IPS DF 6.9 (cell line): Measurements from ENCODE around the gene HOXB2.

ENCODE experiments used
- DNase-seq: peaks from one replicate; pipeline ENCODE4 v3.0.0-alpha.2; 2013; ENCODE audit warnings: low read depth, low spot score
- H3K27ac ChIP-seq: one replicate; pipeline ENCODE4 v1.5.1; 2013; ENCODE audit warnings: low read length, control low read depth
- H3K27me3 ChIP-seq: 2 replicates; pipeline ENCODE4 v1.6.1; 2013; ENCODE audit warnings: mild to moderate bottlenecking, low read length; ENCODE audit not compliant: control insufficient read depth, insufficient read depth
- H3K36me3 ChIP-seq: 2 replicates; pipeline ENCODE4 v1.6.1; 2013; ENCODE audit warnings: low read length; ENCODE audit not compliant: control insufficient read depth, insufficient read depth
- H3K4me1 ChIP-seq: 2 replicates; pipeline ENCODE4 v1.6.1; 2013; ENCODE audit warnings: low read length; ENCODE audit not compliant: control insufficient read depth, insufficient read depth
- H3K4me3 ChIP-seq: 2 replicates; pipeline ENCODE4 v1.5.1; 2013; ENCODE audit warnings: mild to moderate bottlenecking, low read length
- H3K9me3 ChIP-seq: 2 replicates; pipeline ENCODE4 v1.6.1; 2013; ENCODE audit warnings: low read length, inconsistent platforms; ENCODE audit not compliant: control insufficient read depth, insufficient read depth
- WGBS: extraction: QIAGEN DNeasy Blood & Tissue Kit; methylation state at CpG from one replicate; pipeline ENCODE4 v1.1.7; 2013; ENCODE audit warnings: mixed read lengths, missing lambda C conversion rate; ENCODE audit not compliant: insufficient read length, insufficient coverage; 5-methylcytosine and 5-hydroxymethylcytosine counted together

HOXB2 gene

DNA sequence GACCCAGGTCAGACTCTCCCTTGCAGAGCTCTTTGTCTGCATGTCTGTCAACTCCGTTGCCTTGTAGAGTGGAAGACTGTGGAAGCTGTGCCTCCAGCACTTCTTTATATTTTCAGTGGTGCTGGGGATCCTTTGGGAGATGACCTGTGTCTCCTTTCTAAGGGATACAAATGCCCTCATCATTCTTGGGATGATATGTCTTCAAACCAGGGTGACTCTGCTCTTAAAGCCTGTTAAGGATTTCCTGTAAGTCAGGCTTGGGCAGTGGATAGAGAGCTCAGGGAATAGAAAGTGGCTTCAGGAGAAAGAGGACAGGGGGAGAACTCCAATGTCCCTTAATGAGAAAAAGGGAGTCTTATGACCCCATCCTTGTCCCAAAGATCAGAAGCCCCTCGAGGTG is 43.6 kb upstream of the HOXB2 start:
- Histone ChIP-seq H3K4me3 (no peak overlapping the region), H3K36me3 (no peaks in the 10 kb centered on the region), H3K27me3 (peaks cover 98% of the 10 kb centered on the region), H3K9me3 (no peaks in the 10 kb centered on the region), H3K4me1 (peaks cover 2% of the 10 kb centered on the region; the same call in 1 of the 2 replicates), H3K27ac (no peak overlapping the region)
- DNase-seq: no peak
- WGBS: no CpG with 5 or more reads among the region's 2 CpGs

DNA sequence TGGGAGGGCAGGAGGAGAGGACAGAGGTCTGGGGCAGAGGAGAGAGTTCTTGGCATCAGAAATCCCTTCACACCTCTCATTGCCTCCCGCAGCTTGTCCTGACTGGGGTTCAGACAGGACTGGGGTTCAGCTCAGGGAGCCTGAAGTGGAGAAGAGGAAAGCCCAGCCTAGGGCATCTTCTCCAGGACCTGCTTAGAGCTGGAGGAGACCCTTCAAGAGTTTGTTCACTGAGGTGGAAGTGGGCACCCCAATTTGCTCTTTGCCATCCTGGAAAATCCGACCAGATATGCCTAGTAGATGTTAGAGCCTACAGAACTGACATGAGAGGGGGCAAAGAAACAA is 43.1 kb upstream of the HOXB2 start:
- no peak for DNase-seq
- Histone ChIP-seq H3K4me3 (no peak overlapping the region), H3K4me1 (peaks cover 2% of the 10 kb centered on the region; the same call in 1 of the 2 replicates), H3K27me3 (peaks cover 98% of the 10 kb centered on the region), H3K36me3 (no peaks in the 10 kb centered on the region), H3K9me3 (no peaks in the 10 kb centered on the region), H3K27ac (no peak overlapping the region)
- WGBS: no CpG with 5 or more reads among the region's 2 CpGs

DNA sequence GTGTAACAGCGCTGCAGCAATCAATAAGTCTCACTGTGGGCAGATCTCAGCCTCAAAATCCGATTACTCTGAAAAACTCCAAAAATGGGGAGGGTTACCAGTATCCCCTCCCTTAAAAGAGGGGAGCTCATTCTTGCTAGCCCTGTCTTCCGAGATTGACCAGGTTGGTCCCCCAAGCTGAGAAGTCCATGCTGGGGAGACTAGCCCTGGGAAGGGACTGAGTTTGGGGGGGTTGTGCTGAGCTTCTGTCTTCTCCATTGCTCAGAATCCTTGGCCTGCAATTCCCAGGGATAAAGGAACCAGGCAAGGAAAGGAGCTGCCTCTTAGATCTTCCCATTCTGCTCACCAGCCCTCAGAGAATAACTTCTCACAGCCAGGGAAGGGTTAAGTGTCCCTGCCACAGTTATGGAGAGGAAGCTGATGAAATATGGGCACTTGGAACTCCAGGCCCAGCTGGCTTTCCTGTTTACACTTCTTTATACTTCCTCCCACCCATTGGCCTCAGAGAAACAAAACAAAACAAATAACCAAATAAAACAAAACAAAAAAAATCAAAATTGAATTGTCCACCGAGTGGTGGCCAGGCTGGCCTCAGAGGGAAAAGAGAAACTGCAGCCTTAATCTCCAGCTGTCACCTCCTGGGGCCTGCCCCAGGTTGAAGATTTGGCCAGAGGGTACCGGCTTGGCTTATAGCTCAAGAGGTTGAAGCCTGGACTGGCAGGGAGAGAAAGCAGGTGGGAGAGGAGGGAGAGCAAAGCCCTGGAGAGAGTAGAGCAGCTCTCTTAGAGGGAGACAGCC is 42.6 kb upstream of the HOXB2 start:
- no peaks in the 10 kb centered on the region for H3K9me3 ChIP-seq
- H3K4me1 ChIP-seq: peaks cover 2% of the 10 kb centered on the region; the same call in 1 of the 2 replicates
- no peak overlapping the region for H3K27ac ChIP-seq
- H3K27me3 ChIP-seq: peaks cover 98% of the 10 kb centered on the region
- no peak overlapping the region for H3K4me3 ChIP-seq
- WGBS: no CpG with 5 or more reads among the region's 5 CpGs
- H3K36me3 ChIP-seq: no peaks in the 10 kb centered on the region
- no peak for DNase-seq

DNA sequence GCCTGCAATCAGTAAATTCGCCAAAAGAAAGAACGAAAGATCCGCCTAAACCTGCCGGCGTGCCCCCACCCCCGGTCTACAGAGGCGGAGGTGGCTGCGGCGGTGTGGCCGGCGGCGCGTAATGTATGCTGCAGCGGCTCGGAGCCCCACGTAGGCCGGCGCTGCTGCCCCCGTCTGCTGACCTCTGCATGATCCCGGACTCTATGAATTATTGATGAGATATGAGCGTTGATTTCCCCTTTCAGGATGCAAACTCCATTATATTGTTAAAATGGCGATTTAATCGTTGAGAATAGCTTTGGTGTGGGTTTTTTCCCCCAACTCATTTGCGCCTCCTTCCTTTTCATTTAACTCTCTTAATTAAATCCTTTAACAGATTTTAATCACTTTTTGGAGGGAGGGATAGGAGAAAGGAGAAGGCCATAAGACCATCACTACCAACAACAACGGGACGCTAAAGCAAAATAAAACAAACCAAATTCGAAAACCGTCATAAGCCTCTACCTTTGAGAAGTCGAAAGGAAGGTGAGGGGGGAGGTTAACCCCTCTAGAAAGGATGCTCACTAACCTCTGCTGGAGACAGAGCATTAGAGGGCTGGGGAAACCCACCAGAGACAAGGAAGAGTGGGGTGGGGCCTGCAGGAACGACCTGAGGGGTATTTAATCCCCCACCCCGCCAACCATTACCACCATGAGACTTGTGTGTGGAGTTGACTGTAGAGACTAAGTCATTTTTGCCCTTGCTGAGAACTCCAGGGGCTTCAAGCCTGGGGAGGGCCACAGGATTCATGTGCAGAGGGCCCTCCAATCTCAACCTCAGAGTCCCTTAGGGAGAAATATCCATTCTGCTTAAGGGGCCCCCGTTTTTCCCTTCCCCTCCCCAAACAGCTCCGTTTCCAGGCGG is 41.7 kb upstream of the HOXB2 start:
- DNase-seq: no peak
- no peaks in the 10 kb centered on the region for H3K9me3 ChIP-seq
- peaks cover 3% of the 10 kb centered on the region; the same call in 1 of the 2 replicates for H3K4me1 ChIP-seq
- no peak overlapping the region for H3K27ac ChIP-seq
- no peak overlapping the region for H3K4me3 ChIP-seq
- no peaks in the 10 kb centered on the region for H3K36me3 ChIP-seq
- no CpG with 5 or more reads among the region's 34 CpGs for WGBS
- H3K27me3 ChIP-seq: peaks cover 98% of the 10 kb centered on the region

DNA sequence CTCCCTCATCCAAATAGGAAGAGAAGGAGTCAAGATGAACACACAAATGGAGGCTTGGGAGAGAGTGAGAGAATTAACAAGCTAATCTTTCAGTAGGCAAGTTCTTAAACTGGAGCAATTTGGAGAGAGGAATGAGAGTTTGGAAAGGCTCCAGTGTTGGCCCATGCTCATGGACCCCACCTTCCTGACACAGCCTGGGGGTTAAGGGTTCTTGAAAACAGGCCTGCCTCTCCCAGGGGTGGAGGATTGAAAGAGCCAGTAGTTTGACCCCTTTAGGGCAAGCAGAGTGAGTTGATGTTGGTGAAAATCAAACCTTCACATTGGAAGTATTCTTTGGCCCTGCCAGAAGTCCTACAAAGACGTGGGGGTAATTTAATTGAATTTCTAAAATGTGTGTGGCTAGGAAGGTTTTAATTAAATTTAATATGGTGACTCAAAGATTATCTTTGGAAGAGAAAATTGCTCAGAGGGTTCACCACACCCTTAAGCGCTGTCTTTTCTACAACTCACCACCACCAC is 39.4 kb upstream of the HOXB2 start:
- peaks cover 2% of the 10 kb centered on the region; the same call in 1 of the 2 replicates for H3K4me1 ChIP-seq
- peaks cover 98% of the 10 kb centered on the region for H3K27me3 ChIP-seq
- H3K36me3 ChIP-seq: no peaks in the 10 kb centered on the region
- no peaks in the 10 kb centered on the region for H3K9me3 ChIP-seq
- no peak for DNase-seq
- H3K27ac ChIP-seq: no peak overlapping the region
- no CpG with 5 or more reads among the region's 2 CpGs for WGBS
- no peak overlapping the region for H3K4me3 ChIP-seq

DNA sequence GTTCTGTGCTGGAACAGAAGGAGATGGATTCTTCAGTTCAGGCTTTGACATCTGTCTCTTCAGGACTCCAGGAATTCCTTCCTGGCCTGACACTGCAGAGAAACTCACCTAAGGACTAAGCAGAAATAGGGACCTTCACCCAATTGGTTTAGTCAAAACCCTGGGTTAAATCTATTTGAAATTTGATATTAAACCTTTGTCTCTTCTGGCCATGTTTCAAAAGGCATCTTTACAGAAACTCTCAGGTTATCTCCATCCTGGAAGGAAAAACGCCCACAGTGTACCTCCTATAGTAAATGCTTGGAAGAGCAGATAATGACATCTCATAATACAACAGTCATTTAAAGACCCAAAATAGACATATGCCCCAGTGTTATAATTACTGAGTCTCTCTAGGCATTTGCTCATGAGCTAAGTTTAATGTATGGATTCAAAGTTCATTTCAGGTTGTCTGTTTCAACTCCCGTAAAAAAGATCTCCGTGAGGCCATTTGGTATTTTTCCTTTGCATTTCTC is 38.9 kb upstream of the HOXB2 start:
- Histone ChIP-seq H3K9me3 (no peaks in the 10 kb centered on the region), H3K4me1 (peaks cover 2% of the 10 kb centered on the region; the same call in 1 of the 2 replicates), H3K4me3 (no peak overlapping the region), H3K27me3 (peaks cover 98% of the 10 kb centered on the region), H3K27ac (no peak overlapping the region), H3K36me3 (no peaks in the 10 kb centered on the region)
- WGBS: no CpG with 5 or more reads among the region's 3 CpGs
- DNase-seq: no peak

DNA sequence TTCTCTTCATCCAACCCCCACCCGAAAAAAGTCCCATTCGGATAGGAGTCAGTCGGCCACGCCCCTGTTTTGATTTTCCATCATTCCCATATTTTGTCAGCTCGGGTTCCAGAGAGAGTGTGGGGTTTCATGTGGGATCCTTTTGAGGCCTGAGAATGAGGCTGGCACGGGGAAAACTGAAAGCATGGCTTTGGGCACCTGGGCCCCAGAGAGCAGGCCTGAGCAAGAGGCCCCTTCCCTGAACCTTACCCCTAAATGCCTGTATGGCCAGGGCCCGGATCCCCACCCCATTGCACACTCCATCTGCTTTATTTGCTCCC is 37.8 kb upstream of the HOXB2 start:
- Histone ChIP-seq H3K36me3 (no peaks in the 10 kb centered on the region), H3K27me3 (peaks cover 96% of the 10 kb centered on the region), H3K4me3 (no peak overlapping the region), H3K9me3 (no peaks in the 10 kb centered on the region), H3K27ac (no peak overlapping the region), H3K4me1 (peaks cover 3% of the 10 kb centered on the region; the same call in 1 of the 2 replicates)
- WGBS: no CpG with 5 or more reads among the region's 7 CpGs
- DNase-seq: no peak

DNA sequence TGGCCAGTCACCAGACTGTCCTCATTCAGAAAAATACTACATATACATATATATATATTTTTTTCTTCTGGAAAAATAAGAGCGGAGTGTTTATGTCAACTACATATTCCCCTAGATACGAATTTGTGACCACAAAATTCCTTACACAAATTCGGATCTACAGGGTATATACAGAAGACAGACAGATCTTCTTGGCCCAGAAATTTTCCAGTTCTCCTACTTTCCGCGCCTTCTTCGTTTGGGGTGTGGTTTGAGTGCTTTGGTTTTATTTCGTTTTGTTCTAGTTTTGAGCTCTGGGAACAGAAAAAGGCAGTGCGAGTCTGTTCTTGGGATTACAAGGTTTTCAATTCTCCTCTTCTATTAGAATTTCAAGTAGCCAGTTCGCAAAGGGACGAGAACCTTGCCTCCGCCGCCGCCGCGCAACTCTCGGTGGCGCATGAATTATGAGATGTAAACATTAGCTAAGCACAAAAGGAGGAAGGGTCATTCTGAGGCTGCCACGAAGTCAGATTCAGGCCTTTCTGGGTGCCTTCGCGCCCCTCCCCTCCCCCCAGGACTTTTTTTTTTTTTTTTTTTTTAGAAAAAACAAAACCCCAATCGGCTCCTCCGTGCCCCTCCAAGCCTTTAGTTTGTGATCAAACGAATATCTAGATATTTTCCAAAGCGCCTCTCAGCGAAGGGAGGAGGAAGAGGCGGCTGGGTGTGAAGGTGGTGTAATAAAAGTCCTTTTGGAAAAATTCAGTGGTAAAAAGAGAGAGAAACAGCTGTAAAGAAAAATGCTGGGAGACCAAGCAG is 35.0 kb upstream of the HOXB2 start:
- no peak overlapping the region for H3K4me3 ChIP-seq
- H3K27me3 ChIP-seq: peaks cover 96% of the 10 kb centered on the region
- no peaks in the 10 kb centered on the region for H3K9me3 ChIP-seq
- no peaks in the 10 kb centered on the region for H3K36me3 ChIP-seq
- no peak overlapping the region for H3K27ac ChIP-seq
- DNase-seq: no peak
- H3K4me1 ChIP-seq: peaks cover 3% of the 10 kb centered on the region; the same call in 1 of the 2 replicates
- WGBS: no CpG with 5 or more reads among the region's 26 CpGs

DNA sequence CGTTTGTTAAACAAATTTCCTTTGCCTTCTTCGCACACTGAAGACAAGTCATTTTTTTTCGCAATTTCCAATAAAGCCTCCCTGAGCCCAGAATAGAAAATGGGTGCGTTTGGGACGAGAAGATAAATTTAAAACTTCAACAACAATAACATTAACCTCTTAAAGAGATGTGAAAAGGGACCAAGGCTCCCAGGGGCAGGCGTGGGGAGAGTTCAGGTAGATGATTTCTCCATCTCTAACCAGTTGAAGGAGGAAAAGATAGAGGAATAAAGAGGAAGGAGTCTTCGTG is 34.5 kb upstream of the HOXB2 start:
- no peak for DNase-seq
- Histone ChIP-seq H3K27ac (no peak overlapping the region), H3K9me3 (no peaks in the 10 kb centered on the region), H3K36me3 (no peaks in the 10 kb centered on the region), H3K4me1 (peaks cover 3% of the 10 kb centered on the region; the same call in 1 of the 2 replicates), H3K4me3 (no peak overlapping the region), H3K27me3 (peaks cover 96% of the 10 kb centered on the region)
- no CpG with 5 or more reads among the region's 7 CpGs for WGBS
